GM12878 (cell line): ENCODE measurements around the gene LMF1.

Source experiments
- HCFC1 ChIP-seq: fragments of 150-350 bp; IDR thresholded peaks from 2 replicates; pipeline ENCODE4 v1.6.1; 2014; ENCODE audit warnings: low read length
- POLR2A ChIP-seq: IDR thresholded peaks from 2 replicates; pipeline ENCODE4 v1.6.1; 2011; ENCODE audit warnings: low read depth, mild to moderate bottlenecking, low read length
- YY1 ChIP-seq: IDR thresholded peaks from 2 replicates; pipeline ENCODE4 v1.6.1; 2011; ENCODE audit warnings: low read depth, mild to moderate bottlenecking, low read length
- TF ChIP-seq, protein P1 (sequence below): fragments of 450-650 bp; formaldehyde crosslinking; IDR thresholded peaks from 2 replicates; pipeline ENCODE4 v1.4.0; 2020; ENCODE audit warnings: mild to moderate bottlenecking, moderate library complexity

GRCh38 chr16:892536-893255 lies 78.1 kb downstream of the LMF1 start:
- TF ChIP-seq YY1 (no peak), HCFC1 (no peak), POLR2A (no peak)
- TF ChIP-seq, protein P1, sequence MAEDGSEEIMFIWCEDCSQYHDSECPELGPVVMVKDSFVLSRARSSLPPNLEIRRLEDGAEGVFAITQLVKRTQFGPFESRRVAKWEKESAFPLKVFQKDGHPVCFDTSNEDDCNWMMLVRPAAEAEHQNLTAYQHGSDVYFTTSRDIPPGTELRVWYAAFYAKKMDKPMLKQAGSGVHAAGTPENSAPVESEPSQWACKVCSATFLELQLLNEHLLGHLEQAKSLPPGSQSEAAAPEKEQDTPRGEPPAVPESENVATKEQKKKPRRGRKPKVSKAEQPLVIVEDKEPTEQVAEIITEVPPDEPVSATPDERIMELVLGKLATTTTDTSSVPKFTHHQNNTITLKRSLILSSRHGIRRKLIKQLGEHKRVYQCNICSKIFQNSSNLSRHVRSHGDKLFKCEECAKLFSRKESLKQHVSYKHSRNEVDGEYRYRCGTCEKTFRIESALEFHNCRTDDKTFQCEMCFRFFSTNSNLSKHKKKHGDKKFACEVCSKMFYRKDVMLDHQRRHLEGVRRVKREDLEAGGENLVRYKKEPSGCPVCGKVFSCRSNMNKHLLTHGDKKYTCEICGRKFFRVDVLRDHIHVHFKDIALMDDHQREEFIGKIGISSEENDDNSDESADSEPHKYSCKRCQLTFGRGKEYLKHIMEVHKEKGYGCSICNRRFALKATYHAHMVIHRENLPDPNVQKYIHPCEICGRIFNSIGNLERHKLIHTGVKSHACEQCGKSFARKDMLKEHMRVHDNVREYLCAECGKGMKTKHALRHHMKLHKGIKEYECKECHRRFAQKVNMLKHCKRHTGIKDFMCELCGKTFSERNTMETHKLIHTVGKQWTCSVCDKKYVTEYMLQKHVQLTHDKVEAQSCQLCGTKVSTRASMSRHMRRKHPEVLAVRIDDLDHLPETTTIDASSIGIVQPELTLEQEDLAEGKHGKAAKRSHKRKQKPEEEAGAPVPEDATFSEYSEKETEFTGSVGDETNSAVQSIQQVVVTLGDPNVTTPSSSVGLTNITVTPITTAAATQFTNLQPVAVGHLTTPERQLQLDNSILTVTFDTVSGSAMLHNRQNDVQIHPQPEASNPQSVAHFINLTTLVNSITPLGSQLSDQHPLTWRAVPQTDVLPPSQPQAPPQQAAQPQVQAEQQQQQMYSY (CRISPR knock-in tag), result no peak
